GM19025 (cell line): Measurements from ENCODE around the gene VAV2.

ENCODE experiments used
- ATAC-seq: cut with Tn5 transposase; IDR thresholded peaks from one replicate; pipeline ENCODE4 v1.9.1; 2021; ENCODE audit warnings: mild to moderate bottlenecking, low read depth, moderate library complexity; ENCODE audit not compliant: unreplicated experiment

Gene VAV2

DNA sequence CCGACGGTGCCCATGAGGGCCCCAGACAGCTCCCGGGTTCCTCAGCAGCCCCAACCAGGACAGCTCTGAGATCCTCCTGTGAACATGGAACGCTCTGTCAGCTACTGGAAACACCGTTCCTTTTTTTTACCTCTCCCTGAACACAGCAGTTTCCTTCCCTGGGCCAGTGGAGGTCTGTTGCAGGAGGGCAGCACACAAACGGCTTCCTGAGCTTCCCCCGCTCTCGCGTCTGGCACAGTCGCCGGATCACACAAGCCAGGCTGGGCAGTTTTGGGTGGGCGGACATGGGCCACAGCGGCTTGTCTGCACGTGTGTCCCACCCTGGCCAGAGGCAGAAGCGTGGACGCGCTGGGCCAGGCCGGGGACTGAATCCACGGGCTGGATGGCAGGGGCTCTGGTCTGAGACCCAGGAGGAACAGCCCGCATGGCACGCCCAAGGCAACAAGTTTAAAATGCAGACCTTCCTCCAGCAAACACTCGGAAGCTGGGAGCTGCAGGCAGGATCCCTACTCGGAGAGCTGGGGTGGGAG, 147.2 kb downstream of the VAV2 start:
- ATAC-seq, result no peak

DNA sequence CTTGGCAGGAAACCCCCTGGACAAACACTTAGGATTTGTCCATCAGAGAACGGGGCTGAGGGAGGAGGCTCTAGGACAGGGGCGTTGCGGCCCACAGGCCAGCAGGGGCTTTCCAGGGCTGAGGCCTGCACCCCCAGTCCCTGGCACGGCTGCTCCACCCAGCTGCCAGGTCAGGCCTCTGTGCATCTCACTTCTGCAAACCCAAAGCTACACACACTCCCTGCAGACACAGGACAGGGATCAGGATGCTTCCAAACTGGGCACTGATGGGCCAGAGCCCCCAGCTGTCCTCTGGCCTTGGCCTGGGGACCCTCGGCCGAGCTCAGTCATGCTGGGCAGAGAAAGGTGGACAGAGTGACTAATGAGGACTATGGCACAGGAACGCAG, 147.7 kb downstream of the VAV2 start:
- no peak for ATAC-seq

DNA sequence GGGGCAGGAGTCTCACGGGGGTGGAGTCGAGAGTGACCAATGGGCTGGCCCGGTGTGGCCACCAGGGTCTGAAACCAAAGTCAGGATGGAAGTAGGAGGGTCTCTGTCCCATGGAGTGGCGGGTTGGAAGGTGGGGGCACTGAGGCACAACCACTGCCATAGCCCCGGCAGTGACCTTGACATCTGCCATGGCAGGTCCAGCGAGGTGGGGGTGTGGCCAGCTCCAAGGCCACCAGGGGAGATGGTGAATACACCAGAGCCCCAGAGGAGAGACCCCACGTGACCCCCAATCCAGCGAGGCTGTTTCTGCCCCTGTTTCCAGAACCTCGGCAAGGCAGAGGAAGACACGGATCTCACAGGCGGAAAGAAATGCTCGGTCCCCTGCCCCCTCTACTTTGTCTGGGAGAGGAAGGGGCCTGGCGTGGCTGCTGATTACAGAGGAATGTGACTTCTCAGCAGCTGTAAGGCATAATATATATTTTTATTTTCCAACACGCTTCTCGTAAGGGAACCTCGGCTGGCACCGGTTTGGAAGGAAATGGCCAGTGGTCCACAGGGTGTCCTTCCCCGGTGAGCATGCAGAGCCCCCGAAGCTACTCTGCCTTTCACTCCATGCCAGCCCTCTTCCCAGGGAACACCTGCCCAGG, 148.2 kb downstream of the VAV2 start:
- ATAC-seq, result no peak

DNA sequence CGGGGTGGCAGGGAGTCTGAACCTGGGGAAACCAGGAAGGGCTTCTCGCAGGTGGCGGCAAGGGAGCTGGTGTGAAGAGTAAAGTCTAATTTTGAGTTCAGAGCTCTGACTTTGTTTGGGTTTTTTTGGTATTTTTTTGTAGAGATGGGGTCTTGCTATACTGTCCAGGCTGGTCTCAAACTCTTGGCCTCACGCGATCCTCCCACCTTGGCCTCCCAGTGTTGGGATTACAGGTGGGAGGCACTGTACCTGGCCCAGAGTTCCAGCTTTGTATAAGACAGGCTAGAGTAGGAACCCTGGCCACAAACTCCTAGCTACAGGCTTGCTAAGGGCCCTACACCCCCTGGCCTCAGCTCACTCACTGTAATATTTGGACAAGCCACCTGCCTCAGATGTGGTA, 148.9 kb downstream of the VAV2 start:
- no peak for ATAC-seq

DNA sequence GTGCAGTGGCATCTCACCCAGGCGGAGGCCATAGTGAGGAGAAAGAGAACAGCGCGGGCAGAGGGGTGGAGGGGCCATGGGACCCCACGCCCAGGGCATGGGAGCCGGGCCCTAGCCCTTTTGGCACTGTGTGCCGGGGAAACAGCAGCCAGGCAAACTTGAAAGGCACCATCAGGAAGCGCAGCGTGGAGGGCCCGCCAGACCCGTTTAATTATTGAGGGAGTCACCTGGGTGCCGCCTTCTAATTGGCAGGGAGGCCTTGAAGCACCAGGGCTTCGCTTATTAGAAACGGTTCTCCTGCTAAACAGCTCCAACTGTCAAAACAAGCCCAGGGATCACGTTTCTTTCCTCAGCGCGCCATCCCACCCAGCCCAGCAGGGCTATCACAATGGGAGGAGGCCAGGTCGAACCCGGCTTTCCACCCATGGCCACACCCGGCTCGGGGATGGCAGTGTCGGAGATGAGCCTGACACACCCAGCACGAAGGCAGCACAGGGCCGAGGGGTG, 149.3 kb downstream of the VAV2 start:
- no peak for ATAC-seq

DNA sequence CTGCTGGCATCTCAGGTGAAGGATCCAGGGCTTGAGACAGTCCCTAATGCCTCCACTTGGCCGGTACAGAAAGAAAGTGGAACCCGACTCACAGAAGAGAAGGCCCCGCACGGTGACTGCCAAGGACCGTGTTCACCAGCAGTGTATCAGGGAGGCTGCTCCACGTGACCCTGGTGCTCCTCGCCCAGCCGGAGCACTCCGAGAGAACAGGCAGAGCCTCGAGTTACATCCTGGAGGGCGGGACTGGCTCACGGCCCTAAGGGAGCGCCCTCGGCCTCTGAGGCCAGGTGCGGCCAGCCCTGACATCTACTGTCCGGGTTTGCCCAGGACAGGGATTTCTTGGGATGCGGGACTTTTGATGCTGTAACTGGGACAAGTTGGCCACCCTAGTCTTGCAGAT, 149.9 kb downstream of the VAV2 start:
- ATAC-seq, result no peak

DNA sequence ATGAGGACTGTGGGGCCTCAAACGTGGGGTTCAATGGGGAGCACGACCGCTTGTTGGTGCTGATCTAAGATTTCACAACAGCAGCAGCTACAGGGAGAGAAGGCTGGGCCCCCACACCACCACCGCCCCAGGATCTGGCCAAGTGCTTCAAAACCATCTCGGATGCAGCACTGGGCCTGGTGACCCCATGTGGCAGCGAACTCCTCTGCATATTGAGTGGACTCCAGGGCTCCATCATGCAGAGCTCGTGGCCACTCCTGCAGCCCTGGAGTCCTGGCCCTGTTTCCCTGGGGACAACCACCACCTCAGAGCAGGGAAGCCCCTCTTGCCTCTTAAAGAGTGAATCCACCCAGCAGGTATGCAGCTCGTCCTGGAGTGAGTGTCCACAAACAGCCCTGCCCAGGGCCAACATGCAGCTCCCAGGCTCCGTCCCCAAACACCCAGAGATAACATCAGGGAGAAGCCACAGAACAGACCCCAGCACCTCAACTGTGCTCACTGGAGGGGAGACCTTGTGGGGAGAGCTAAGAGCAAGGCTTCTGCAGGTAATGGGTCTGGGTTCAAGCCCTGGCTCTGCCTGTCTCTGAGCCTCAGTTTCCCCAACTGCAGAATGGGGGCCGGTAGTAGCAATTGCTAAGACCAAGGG, 150.8 kb downstream of the VAV2 start:
- ATAC-seq, result no peak

DNA sequence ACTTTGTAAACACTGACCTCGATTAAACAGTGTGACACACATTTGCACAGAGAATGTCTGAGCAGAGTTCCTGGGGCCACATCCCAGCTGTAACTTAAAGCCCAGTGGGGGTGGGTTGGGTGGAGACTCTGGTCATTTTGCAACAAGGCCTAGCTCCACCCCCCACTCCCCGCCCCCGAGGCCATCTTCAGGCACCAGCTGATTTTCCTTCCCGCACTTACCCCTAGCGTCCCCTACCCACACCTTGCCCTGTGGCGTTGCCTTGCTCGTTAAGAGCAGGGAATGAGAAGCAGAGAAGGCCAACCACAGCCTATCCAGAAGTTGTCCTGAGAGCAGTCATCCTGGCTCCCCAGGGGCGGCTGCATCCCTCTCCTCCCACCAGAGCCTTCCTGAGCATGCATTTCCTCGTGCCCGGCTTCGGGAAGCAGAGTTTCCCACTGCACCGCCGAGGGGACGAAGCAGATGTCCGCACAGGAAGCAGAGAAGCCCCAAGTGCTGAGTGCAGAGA, 152.2 kb downstream of the VAV2 start:
- no peak for ATAC-seq

DNA sequence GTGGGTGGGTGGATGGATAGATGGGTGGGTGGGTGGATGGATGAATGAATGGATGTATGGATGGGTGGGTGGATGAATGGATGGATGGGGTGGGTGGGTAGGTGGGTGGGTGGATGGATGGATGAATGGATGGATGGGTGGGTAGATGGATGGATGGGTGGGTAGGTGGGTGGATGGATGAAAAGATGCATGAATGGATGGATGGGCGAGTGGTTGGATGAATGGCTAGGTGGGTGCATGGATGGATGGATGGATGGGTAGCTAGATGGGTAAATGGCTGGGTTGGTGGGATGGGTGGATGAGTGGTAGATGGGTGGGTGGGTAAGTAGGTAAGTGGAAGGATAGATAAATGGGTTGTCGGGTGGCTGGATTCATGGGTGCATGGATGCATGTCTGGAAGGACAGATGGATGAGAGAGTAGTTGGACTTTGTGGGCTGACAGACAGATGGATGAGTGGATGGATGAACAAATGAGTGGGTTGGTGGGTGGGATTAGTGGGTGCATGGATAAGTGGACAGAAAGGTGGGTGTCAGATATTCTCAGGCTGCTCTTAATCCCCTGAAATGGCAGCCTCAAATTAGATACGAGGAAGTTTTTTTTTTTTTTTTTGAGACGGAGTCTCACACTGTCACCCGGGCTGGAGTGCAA, 153.1 kb downstream of the VAV2 start:
- no peak for ATAC-seq

DNA sequence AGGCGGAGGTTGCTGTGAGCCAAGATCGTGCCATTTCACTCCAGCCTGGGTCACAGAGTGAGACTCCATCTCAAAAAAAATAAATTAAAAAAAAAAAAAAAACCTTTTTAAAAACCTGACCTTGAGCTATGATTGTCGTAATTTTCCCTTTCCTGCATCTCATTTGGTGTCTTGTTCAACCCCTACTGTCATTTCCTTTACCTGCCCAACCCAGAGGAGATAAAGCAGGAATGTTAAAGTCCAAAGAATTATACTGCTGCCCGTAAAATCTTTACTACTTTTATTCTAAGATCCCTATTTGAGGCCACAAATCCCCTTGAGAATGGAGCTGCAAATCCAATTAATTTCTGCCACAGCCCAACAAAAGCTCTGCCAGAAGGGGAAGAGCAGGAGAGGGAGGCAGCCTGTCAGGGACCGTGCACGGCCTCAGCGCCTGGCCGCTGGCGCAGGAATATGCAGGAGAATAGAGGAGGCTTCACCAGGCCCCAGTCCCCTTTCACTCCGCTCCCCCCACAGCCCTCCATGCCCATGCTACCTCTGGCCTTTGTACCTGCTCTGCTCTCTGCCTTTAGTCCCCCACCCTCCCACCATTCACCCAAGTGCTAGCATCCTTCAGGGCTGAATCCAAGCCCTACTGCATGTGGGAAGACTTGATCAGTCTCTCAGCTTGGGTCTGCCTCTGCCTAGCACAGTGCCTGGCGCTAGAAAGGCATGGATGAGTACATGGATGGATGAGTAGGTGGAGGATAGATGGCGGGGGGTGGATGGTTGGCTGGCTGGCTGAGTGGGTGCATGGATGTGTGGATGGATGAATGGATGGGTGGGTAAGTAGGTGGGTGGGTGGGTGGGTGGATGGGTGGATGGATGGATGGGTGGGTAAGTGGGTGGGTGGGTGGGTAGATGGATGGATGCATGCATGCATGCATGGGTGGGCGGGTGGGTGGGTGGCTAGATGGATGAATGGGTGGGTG, 154.2 kb downstream of the VAV2 start:
- no peak for ATAC-seq

DNA sequence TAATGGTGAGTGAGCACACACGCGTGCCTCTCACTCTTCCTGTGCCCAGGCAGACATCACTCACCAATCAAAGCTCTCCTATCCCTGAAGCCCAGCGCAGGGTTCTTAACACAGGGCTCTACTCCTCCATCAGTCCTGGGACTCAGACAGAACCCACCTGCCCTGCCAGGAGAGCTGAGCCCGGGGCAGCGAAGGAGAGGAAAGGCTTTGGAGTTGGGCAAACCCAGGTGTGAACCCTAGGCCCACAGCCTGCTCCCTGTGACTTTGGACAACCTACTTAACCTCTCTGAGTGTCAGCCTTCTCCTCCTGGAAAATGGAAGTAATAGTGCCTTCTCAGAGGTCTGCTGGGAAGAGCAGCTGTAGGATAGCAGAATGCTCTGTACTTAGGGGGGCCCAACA, 155.3 kb downstream of the VAV2 start:
- no peak for ATAC-seq

DNA sequence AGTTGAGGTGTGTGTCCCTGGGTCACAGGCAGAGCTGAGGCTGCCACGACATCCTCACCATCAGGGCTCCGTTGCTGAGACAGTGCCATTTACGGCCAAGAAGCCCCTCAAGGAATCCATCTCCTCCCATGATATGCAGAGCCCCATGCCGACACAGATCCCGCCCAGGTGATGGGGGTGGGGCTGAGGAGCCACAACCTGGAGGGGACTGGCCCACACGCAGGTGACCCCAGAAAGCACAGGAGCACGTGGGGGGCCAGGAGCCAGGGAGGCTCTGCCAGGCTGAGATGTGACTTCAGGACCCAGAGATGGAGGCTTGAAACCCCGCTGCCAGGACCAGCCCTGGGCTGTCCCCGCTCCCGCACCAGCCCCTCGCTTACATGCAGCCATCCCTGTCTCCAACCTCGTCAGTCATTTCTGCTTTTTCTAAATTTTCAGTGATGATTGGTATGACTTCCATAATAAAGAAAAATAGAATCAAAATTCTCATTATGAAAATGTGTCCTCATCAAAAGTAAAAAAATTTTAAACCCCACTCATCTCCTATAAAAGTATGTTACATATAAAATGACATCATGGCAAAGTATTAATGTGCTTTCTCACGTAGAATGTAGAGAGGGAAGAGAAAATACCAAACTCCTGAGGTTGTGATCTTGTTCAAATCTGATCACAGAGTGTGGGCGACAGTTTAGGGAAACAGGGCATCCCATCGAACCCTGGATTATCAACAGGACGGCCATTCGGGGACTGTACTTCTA, 155.9 kb downstream of the VAV2 start:
- ATAC-seq, result no peak

DNA sequence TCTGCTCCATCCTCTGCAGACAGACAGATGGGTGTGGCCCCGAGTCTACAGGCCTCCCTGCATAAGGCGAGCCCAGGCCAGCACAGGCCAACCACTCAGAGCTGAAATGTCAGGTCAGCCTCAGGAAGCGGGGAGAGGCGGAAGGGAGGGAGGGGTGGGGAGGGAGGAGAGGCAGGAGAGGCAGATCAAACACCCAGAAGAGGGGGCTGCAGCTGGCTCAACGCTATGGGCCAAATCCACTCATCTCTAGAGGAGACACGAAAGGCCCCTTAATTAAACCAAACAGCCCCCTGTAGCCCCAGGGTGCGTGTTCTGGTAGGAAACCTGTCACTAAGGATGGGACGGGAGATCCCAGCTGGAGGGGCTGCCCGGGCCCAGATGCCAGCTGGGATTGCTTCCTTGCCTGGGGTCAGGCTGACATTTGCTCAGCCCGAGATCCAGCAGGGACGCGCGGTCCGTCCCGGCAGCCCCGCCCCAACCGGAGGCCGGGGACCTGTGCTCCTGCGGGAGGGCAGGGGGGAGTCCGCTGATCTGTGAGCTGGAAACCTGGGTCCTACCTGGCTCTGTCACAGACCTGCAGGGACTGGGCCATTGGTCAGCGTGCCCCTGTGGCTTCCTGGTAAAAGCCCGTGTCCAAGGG, 156.7 kb downstream of the VAV2 start:
- ATAC-seq, result no peak

DNA sequence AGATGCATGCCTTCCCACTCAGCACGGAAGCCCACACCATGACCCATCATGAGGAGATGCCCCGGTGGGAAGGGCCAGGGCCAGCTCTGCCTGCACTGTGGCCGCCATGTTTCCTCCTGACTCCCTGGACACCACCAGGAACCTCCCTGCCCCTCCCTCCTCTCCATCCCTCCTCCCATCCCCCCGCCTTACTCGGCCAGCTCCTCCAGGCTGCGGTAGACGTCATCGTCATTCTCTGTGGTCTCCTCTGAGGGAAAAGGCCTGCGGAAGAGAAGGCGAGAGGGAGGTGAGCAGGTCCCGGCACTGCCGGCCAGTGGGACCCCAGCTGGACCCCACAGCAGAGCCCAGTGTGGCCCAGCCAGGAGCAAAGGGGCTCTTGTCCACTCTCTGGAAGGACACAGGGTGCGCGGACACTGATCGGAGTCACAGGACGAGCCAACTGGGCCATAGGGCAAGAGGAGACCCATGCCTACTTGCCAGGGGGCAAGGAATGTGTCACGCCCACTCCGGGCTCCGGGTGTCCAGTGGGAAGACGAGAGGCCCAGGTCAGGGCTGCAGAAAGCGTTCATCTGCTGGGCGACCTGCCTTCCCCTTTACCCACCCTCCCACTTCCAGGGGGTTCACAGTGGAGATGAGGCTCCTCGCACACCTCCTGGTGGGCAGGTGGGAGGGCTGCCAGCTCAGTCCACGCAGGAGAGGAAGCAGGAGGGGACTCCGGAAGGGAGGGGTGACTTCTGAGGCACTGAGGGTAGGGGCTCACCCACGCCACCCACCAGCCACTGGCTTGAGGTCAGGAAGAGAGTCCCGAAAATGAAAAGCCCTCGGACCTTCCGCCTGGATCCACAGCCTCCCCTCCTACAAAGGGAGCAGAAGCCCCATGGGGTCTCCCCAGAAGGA, 157.8 kb downstream of the VAV2 start:
- ATAC-seq, result no peak

DNA sequence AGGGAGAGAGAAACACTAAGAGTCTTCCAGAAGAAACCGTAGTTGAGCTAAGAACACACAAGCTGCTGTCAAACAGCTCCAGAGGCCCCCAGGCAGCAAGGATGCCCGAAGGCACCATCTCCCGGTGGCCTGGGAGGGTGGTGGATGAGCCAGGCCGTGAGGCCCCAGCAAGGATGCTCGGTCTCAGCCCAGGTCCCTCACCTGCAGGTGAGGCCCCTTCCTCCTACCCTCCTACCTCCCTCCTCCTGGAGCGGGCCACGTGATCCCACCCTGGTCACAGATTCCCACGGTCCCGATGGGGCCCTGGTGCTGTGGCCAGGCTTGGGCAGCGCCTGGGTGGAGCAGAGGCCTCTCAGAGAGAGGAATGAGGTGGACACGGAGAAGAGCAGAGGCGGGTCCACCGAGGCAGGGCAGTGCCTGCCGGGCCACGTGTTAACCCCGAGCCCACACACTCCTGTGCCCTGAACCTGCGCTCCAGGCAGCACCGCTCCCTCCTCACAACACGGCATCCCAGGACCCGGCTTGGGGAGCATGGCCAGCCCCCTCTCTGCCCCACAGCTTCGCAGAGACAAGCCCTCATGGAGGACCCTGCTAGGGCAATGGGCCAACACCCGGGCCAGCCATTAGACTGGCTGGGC, 158.6 kb downstream of the VAV2 start:
- ATAC-seq, result no peak

DNA sequence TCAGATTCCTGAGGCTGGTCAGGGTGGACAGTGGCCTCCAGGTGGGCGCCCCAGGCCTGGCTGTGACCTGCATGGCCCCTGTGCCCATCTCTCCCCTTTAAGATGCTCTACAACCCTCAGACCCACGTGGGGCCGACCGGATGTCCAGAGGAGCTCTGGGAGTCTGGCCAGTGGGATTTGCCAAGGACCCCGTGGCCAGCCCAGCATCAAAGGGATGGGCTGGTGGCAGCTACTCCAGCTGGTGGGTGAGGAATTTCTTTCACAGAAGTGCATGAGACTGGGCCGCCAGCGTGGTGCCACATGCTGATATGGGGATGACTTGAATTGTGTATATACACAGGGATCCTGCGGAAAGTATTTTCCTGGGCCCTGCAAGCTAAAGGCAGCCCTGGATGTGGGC, 159.2 kb downstream of the VAV2 start:
- no peak for ATAC-seq

DNA sequence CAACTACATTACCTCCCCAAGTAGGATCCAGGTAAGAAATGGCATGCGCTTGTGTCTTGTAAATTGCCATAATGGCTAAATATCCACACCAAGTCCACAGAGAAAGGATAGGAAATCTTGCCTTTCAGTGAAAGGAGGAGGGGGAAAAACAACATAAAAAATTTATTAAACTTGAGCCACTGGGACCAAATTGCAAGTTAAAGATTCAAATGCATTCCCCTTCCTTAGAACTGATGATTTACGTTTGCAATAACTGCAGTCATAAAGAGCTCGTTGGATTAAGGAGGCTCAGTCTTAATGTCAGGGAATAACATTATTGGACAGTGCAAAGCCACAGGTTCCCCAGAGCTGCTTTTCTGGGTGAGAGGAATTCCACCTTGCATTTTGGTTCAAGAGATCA, 161.4 kb downstream of the VAV2 start:
- ATAC-seq, result no peak

DNA sequence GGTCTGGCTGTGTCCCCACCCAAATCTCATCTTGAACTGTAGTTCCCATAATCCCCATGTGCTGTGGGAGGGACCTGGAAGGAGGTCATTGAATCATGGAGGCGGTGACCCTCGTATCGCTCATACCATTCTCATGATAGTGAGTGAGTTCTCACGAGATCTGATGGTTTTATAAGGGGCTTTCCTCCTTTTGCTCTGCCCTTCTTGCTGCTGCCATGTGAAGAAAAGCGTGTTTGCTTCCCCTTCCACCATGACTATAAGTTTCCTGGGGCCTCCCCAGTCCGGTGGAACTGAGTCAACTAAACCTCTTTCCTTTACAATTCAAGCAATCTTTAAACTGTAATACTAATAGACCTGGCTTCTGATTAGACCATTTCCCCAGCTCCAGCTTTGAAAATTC, 161.8 kb downstream of the VAV2 start:
- no peak for ATAC-seq
